Measurements from ENCODE around the gene ANKRD40CL.

Gene ANKRD40CL

DNA sequence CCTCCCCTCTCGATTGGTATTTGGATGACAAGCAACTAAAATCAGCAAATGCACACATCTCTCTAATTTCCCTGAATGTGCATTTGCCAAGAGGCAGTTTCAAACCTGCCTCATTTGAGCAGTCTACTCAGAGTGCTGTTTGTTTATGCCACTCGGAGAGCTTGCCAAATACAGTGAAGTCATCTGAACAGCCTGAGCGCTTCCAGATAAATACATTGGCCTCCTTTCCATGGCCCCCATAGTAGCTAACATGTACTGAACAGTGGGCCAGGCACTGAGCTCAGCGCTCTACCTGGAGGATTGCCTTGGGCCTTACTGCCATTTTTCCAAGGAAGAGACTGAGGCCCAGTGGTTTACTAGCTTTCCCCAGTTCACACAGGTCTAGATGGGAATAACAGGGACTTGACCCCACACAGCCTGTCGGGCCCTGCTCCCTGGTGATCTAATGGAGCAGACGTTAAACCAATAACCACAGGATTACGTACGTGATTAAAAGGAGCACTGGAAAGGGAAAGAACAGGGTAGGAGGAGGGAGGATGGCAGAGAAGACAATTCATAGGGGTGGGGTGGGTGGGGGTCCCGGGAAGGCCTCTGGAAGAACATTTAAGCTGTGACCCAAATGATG lies 18.7 kb upstream of the ANKRD40CL start:
- no peak for DNase-seq

GRCh38 chr17:50785126-50785525 lies 17.8 kb upstream of the ANKRD40CL start:
- DNase-seq, result no peak

DNA sequence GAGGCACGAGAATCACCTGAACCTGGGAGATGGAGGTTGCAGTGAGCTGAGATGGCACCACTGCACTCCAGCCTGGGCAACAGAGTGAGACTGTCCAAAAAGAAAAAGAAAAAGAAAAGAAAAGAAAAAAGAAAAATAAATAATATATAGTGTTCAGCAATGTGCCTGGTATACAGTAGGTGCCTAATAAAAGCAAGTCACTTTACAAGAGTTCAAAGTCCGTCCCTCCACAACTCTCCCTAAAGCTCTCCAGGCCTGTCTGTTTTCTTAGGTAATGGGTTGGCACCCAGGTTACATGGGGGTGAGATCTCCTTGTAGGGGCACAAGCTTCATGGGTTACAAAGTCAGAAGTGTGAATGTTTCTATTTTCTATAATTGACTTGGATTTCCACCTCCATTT lies 16.6 kb upstream of the ANKRD40CL start:
- DNase-seq, result no peak

DNA sequence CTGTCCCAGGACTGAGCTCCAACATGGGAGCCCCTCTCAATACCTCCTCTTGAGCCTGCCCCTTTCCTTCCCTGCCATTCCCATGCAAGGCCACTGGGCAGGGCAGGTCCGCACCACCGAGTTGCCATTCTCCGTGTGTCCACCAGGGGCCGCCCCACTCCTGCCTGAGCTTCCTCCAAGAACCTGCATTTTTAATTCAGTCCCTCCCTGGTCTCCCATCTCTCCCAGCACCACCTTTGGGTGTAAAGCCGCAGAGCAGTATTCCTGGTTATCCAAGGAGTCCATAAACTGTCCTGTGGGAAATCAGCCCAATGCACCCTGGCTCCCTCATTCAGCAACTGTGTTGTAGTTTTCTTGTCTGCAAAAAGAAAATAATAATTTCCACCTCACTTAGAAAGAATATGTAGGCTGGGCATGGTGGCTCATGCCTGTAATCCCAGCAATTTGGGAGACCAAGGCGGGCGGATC lies 15.9 kb upstream of the ANKRD40CL start:
- DNase-seq, result peak; percentile 67

DNA sequence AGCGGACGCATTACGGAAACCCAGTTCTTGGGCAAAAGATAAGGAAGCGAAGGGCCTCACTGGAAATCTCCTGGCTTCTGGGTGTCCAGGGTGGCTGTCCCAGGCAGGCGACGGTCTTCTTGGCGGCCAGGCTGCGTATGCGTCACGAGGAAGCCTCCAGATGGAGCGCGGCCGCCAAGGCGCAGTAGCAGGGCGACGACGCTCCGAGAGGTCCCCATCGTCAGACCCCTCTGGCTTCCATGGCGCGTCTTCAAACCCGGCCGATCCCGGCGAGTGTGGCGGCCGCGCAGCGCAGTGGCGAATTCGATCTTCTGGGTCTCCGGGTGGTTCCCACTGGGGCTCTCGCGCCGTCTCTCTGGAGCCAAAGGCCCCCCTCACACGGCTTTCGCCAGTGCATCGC lies 13.8 kb upstream of the ANKRD40CL start:
- DNase-seq, result no peak

DNA sequence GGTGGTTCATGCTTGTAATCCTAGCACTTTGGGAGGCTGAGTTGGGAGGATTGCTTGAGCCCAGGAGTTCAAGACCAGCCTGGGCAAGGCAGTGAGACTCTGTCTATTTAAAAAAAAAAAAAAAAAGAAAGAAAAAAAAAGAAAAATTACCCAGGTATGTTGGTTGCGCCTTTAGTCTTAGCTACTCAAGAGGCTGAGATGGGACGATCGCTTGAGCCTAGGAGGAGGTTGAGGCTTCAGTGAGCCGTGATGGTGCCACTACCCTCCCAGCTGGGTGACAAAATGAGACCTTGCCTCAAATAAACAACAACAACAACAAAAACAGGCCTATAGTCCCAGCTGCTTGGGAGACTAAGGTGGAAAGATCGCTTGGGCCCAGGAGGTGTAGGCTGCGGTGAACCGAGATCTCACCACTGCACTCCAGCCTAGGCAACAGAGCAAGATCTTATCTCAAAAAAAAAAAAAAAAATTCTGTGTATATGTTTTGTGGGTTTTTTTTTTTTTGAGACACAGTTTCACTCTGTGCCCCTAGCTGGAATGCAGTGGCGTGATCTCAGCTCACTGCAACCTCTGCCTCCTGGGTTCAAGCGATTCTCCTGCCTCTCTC lies 12.5 kb upstream of the ANKRD40CL start:
- peak; percentile 17 for DNase-seq

- no peak for DNase-seq
Measured at GRCh38 chr17:50778988-50779387, 11.7 kb upstream of the ANKRD40CL start.

DNA sequence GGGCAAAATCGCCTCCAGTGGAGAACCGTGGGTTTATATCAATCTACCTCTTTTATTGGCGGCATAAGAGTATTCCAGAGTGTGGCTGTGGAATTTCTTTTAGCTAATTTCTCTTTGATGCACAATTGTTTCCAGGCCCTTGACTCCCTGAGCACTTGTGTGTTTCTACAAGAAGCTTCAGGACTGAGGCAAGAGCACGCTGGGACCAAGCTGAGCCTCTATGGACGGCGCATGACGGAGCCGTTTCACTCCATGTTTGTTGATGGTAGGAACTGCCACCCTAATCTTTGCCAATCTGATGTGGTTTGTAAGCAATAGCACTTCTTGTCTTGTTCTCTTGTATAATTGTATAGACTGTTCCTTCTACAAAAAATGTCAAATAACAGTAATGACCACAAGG lies 11.2 kb upstream of the ANKRD40CL start:
- DNase-seq, result no peak

DNA sequence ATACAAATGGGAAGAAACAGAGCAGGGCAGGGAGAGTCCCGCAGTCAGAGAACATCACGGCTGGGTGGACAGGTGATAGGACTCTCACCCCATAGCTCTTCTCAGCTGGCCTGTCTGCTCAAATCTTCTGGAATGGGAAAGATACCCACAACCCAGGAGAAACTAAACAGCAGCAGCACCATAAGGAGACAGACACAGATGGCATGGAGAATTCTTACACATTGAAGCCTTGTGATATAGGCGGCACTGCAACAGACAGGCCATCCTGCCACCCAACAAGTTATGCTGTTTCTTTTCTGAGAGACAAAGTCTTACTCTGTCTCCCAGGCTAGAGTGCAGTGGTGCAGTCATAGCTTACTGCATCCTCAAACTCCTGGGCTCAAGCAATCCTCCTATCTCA lies 8.6 kb upstream of the ANKRD40CL start:
- no peak for DNase-seq

- no peak for DNase-seq
Measured at GRCh38 chr17:50774225-50774803, 7.0 kb upstream of the ANKRD40CL start.

- no peak for DNase-seq
Measured at GRCh38 chr17:50771991-50772785, 4.9 kb upstream of the ANKRD40CL start.

DNA sequence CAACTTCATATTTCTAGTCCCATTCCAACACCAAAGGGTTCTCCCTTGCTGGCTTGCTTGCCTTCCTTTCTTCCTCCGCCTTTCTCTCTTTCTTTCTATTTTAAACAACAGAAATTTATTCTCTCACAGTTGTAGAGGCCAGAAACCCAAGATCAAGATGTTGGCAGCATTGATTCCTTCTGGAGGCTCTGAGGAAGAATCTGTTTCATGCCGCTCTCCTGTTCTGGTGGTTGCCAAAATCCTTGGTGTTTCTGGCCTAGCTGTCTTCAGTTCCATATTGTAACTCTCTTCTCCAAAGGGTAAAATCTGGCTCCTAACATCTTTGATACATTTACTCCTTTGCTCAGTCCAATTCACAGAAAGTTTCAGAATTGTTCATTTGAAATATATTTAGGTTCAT lies 3.0 kb upstream of the ANKRD40CL start:
- no peak for DNase-seq

- no peak for DNase-seq
Measured at GRCh38 chr17:50769884-50770283, 2.6 kb upstream of the ANKRD40CL start.

DNA sequence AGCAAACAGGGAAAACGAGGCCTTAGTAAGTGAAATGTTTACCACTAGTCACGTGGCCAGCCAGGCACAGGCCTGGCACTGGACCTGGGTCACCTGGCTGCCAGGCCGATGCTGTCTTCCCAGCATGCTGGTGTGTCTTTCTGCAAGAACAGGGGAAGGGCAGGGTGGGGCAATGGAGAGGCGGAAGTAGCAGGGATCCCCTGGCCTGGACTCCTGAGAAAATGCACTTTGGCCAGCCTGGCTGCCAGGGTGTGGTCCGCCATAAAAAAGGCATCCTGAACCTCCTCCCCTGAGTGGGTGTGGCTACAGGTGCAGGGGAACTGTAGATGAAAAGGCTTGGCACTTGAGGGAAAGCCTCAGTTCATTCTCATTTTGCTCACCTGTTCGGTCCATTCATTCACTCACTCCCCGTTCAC lies 1.0 kb upstream of the ANKRD40CL start:
- no peak for DNase-seq

DNA sequence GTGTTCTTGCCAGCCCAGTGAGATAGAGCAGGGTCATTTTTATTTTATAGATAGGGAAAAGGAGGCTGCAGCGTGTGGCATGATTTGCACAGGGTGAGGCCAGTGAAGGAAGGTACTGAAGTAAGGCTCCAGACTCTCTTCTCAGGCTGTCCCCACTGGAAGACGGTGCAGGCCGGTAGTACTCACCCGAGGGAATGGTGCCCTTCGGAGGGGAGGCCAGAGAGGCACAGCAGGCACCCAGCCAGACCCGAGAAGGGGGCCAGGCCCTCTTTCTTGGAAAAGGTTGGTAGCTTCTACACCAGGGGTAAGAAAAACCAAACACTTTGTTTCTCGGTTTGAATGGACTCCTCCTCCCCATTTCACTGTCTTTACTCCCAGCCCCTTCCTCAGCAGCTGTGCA lies 288 bp downstream of the ANKRD40CL start:
- no peak for DNase-seq

GRCh38 chr17:50766222-50767023 lies 895 bp downstream of the ANKRD40CL start:
- DNase-seq, result no peak

DNA sequence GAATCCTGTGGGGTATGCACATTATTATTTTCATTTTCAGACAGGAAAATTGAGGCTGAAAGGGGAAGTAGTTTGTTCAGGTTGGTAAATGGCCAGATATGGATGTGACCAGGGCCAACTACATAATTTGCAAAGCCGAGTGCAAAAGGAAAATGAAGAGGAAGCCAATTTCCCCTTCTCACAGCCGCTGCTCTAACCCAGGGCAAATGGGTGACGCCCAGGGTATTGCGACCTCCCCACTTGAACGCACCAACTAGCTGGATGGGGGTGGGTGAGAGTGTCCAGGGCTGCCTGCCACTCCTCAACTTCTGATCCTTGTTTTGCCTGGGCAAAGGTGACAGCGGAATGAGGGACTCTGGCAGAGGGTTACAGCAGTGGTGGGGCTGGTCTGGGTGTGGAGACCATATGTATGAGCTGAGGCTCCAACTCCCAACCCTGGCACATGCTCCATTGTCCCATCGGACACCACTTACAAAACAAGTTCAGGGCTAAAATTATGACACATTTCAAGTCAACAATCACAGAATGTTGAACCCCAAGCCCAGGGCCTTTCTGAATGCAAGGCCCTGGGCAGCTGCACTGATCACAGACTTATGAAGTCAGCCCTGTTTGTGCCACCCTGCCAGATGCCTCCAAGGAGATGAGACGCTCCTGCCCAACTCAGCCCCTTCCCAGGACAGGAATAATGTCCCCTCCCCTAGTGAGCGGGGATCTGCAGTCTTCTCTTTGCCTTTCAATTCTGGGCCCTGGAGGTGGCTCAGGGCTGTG lies 1.7 kb downstream of the ANKRD40CL start:
- no peak for DNase-seq

- DNase-seq, result no peak
Measured at GRCh38 chr17:50764734-50765149, 2.6 kb downstream of the ANKRD40CL start.

DNA sequence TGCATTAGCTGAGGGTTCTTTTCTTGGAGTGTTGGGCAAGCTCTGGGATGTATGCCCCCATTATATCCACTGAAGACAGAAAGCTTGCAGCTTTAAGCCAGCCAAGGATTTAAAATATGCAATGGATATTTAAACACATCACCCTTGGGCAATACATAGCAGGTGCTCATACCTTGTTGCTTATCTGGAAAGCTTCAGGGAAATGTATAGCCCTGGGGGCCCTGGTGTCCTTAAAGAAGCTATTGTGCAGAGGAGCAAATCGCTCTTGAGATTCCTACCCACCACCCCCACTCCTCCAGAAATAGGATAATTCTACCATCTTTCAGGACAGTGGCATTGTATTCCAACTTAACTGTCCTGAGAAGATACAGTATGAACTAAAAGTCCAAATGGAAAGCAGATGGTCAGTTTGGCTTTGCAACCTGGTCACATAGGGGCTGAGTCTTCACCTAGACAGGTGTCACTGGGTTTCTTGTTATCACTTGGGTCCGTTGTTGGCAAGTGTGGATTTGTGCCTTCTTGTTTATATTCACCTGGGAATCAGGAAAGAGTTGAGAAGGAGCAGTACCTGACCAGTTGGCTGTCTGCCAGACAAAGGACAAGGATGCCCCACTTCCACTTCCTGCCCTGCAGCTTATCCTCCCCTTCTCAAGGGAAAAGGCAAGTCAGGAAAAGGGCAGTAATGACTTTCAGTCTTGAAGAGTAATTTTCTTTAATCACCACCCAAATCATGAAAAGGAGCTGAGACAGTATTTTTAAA lies 3.4 kb downstream of the ANKRD40CL start:
- DNase-seq, result no peak

GRCh38 chr17:50762177-50762576 lies 5.1 kb downstream of the ANKRD40CL start:
- DNase-seq, result no peak

- DNase-seq, result no peak
Measured at GRCh38 chr17:50758989-50759544, 8.3 kb downstream of the ANKRD40CL start.

All from activated CD4-positive, alpha-beta T cell treated with anti-CD3 and anti-CD28 coated beads for 1 hour (primary cell).